Stimulated activated CD4-positive, alpha-beta T cell treated with anti-CD3 and anti-CD28 coated beads, Interleukin-12 subunit alpha, Interleukin-12 subunit beta, amount 100 ng/mL, for 48 hours (primary cell): ENCODE data around the gene GCGR.

Experiments used
- DNase-seq, 3 donors: peaks; one replicate each; pipeline ENCODE4 v3.0.0-alpha.2; 2020; ENCODE audit warnings: low read depth in 2 of 3, low spot score in 1 of 3

Gene GCGR

GRCh38 chr17:81803728-81804558, at the start of gene GCGR:
Gene GCGR (plus strand): TSS chr17:81804150. CDS start chr17:81809019, 4,869 bp downstream.
- no peak for DNase-seq

GRCh38 chr17:81792675-81793615, 11.0 kb upstream of the GCGR start:
- no peak for DNase-seq

GRCh38 chr17:81794074-81794476, 9.9 kb upstream of the GCGR start:
- no peak for DNase-seq

- DNase-seq: no peak
These were observed 9.4 kb upstream of the GCGR start for GRCh38 chr17:81794509-81794908.

- no peak for DNase-seq
These were observed 2.6 kb upstream of the GCGR start for GRCh38 chr17:81801327-81801726.

- no peak for DNase-seq
These were observed 1.7 kb upstream of the GCGR start for GRCh38 chr17:81802048-81802758.

- no peak for DNase-seq
These were observed 900 bp upstream of the GCGR start for GRCh38 chr17:81802856-81803643.

- DNase-seq: no peak
These were observed 829 bp downstream of the GCGR start for GRCh38 chr17:81804559-81805399.

- DNase-seq: no peak
These were observed 1.9 kb downstream of the GCGR start for GRCh38 chr17:81805707-81806460.

- DNase-seq: no peak
These were observed 2.7 kb downstream of the GCGR start for GRCh38 chr17:81806461-81807209.

GRCh38 chr17:81807210-81807719, 3.3 kb downstream of the GCGR start:
- DNase-seq: no peak

- DNase-seq: no peak
These were observed 3.9 kb downstream of the GCGR start for GRCh38 chr17:81807839-81808238.

GRCh38 chr17:81808778-81809555, 5.0 kb downstream of the GCGR start:
- DNase-seq: no peak

GRCh38 chr17:81809556-81809998, 5.6 kb downstream of the GCGR start:
- DNase-seq: no peak

- no peak for DNase-seq
These were observed 6.5 kb downstream of the GCGR start for GRCh38 chr17:81810476-81810875.

- no peak for DNase-seq
These were observed 7.1 kb downstream of the GCGR start for GRCh38 chr17:81810892-81811704.
